ENCODE measurements around the gene OPN3. TPM values are rescaled to one million over a fixed set of nuclear protein-coding genes. Genes with fewer than 3 reads are reported as not detected.

The OPN3 gene
- polyA plus RNA-seq, 1 donor from 2014 or later = 2.7 TPM

GRCh38 chr1:241654019-241654418, 13.8 kb upstream of the OPN3 start:
- Histone ChIP-seq H3F3A (ENCODE audit: insufficient read depth, low read length, poor library complexity, severe bottlenecking) (no peaks in the 10 kb centered on the region), H4K20me1 (ENCODE audit: insufficient read depth) (no peaks in the 10 kb centered on the region), H2AFZ (ENCODE audit: low read depth, low read length) (no peak overlapping the region), H3K36me3 (ENCODE audit: insufficient read depth, low read length) (no peaks in the 10 kb centered on the region), H3K4me3 (ENCODE audit: low read length) (no peak overlapping the region), H3K27me3 (ENCODE audit: insufficient read depth, low read depth, low read length) (no peaks in the 10 kb centered on the region), H3K9me2 (ENCODE audit: insufficient read depth, low read length) (no peaks in the 10 kb centered on the region), H3K9me3 (ENCODE audit: low read length) (no peaks in the 10 kb centered on the region), H3K27ac (ENCODE audit: low read length) (no peak overlapping the region), H3K9ac (ENCODE audit: low read length) (no peak overlapping the region), H3K79me2 (replicated peaks; ENCODE audit: insufficient read depth, low read length) (no peaks in the 10 kb centered on the region), H3K4me2 (ENCODE audit: low read length) (no peak overlapping the region)
- TF ChIP-seq REST (IDR thresholded peaks at IDR 0.05; ENCODE audit: borderline replicate concordance) = no peak
- no peak for TF ChIP-seq CTCF (IDR thresholded peaks at IDR 0.05; ENCODE audit: poor library complexity, severe bottlenecking)
- TF ChIP-seq POLR2AphosphoS5 (IDR thresholded peaks at IDR 0.05) = no peak
- TF ChIP-seq EP300 (conservative IDR thresholded peaks at IDR 0.05; ENCODE audit: poor library complexity, severe bottlenecking) = no peak
- no peak for TF ChIP-seq MXI1 (conservative IDR thresholded peaks at IDR 0.05; ENCODE audit: poor library complexity, severe bottlenecking)
- TF ChIP-seq SMC3 (conservative IDR thresholded peaks at IDR 0.05; ENCODE audit: poor library complexity) = no peak
- no peak for TF ChIP-seq RAD21 (conservative IDR thresholded peaks at IDR 0.05)
- no peak for TF ChIP-seq EZH2 (IDR thresholded peaks at IDR 0.05; ENCODE audit: borderline replicate concordance, insufficient read depth, low read length, poor library complexity, severe bottlenecking)

- no peaks in the 10 kb centered on the region for H3K9me3 ChIP-seq (ENCODE audit: low read length)
- no peaks in the 10 kb centered on the region for H3F3A ChIP-seq (ENCODE audit: insufficient read depth, low read length, poor library complexity, severe bottlenecking)
- H3K9me2 ChIP-seq (ENCODE audit: insufficient read depth, low read length) = no peaks in the 10 kb centered on the region
- H3K36me3 ChIP-seq (ENCODE audit: insufficient read depth, low read length) = no peaks in the 10 kb centered on the region
- no peaks in the 10 kb centered on the region for H4K20me1 ChIP-seq (ENCODE audit: insufficient read depth)
- H3K4me3 ChIP-seq (ENCODE audit: low read length) = no peak within 1 kb of the TSS
- no peaks in the 10 kb centered on the region for H3K79me2 ChIP-seq (replicated peaks; ENCODE audit: insufficient read depth, low read length)
- H3K9ac ChIP-seq (ENCODE audit: low read length) = no peak within 1 kb of the TSS
- no peaks in the 10 kb centered on the region for H3K27me3 ChIP-seq (ENCODE audit: insufficient read depth, low read depth, low read length)
- no peak within 1 kb of the TSS for H2AFZ ChIP-seq (ENCODE audit: low read depth, low read length)
- H3K27ac ChIP-seq (ENCODE audit: low read length) = no peak within 1 kb of the TSS
- H3K4me2 ChIP-seq (ENCODE audit: low read length) = no peak within 1 kb of the TSS
- no peak for TF ChIP-seq POLR2AphosphoS5 (IDR thresholded peaks at IDR 0.05)
- TF ChIP-seq SMC3 (conservative IDR thresholded peaks at IDR 0.05; ENCODE audit: poor library complexity) = no peak
- no peak for TF ChIP-seq EP300 (conservative IDR thresholded peaks at IDR 0.05; ENCODE audit: poor library complexity, severe bottlenecking)
- TF ChIP-seq RAD21 (conservative IDR thresholded peaks at IDR 0.05) = no peak
- no peak for TF ChIP-seq CTCF (IDR thresholded peaks at IDR 0.05; ENCODE audit: poor library complexity, severe bottlenecking)
- TF ChIP-seq EZH2 (IDR thresholded peaks at IDR 0.05; ENCODE audit: borderline replicate concordance, insufficient read depth, low read length, poor library complexity, severe bottlenecking) = no peak
- no peak for TF ChIP-seq REST (IDR thresholded peaks at IDR 0.05; ENCODE audit: borderline replicate concordance)
Observed at GRCh38 chr1:241652012-241652411, 11.8 kb upstream of the OPN3 start, which contains the start of gene WDR64. TSS of gene WDR64 (plus strand) at chr1:241652281. CDS start at chr1:241652485, 204 bp downstream.

Data from neural cell (in vitro differentiated cells).